ENCODE results near the gene MTERF2. TPM values are rescaled to one million over a fixed set of nuclear protein-coding genes. Genes with fewer than 3 reads are reported as not detected.

The MTERF2 gene
- total and polyA plus RNA-seq, 5 experiments from 2014 or later: 4.4 to 14.3 (median 9.3) TPM

GRCh38 chr12:106984588-106985137 is 2.3 kb downstream of the MTERF2 start:
- H3K4me1 Mint-ChIP-seq: peaks cover 37 to 52% (median 48%) of the 10 kb centered on the region in 4 donors
- POLR2A ChIA-PET: interaction anchor here (0.9 to 2.7 kb wide), 3 partner anchors 8 to 29 kb away, joined by 4 to 13 read pairs (median 6); partner anchors contain the start of gene TMEM263
- H3K4me3 Mint-ChIP-seq: peak overlapping the region in 5 of 10 donors; percentile 5 to 53 (median 23)
- no peaks in the 10 kb centered on the region for H3K27me3 Mint-ChIP-seq
- peak overlapping the region in 7 of 10 donors; percentile 0 to 81 (median 29) for H3K27ac Mint-ChIP-seq
- peaks cover 5 to 8% (median 5%) of the 10 kb centered on the region in 3 donors for H3K36me3 Mint-ChIP-seq
- DNase-seq: no peak
- H3K9me3 Mint-ChIP-seq: peaks cover 0 to 11% (median 0%) of the 10 kb centered on the region in 9 donors
- ATAC-seq: no peak

- Mint-ChIP-seq H3K4me3 (no peak overlapping the region), H3K27me3 (no peaks in the 10 kb centered on the region), H3K9me3 (peaks cover 0 to 11% (median 0%) of the 10 kb centered on the region in 9 donors), H3K36me3 (peaks cover 5 to 20% (median 5%) of the 10 kb centered on the region in 3 donors), H3K4me1 (peaks cover 35 to 43% (median 41%) of the 10 kb centered on the region in 4 donors), H3K27ac (peak overlapping the region in 4 of 10 donors; percentile 36 to 75 (median 60))
- no peak for ATAC-seq
- POLR2A ChIA-PET: interaction anchor here (2.7 kb wide), 1 partner anchor 26 kb away, joined by 13 read pairs; the partner anchor contains the start of gene TMEM263
- no peak for DNase-seq
Observed at GRCh38 chr12:106982229-106982628, 4.7 kb downstream of the MTERF2 start.

- no peak for ATAC-seq
- H3K4me3 Mint-ChIP-seq: no peak overlapping the region
- H3K9me3 Mint-ChIP-seq: peaks cover 0 to 11% (median 0%) of the 10 kb centered on the region in 9 donors
- H3K36me3 Mint-ChIP-seq: peaks cover 5 to 20% (median 5%) of the 10 kb centered on the region in 3 donors
- H3K27ac Mint-ChIP-seq: peak overlapping the region in 4 of 10 donors; percentile 36 to 75 (median 60)
- no peak for DNase-seq
- peaks cover 35 to 41% (median 38%) of the 10 kb centered on the region in 4 donors for H3K4me1 Mint-ChIP-seq
- no peaks in the 10 kb centered on the region for H3K27me3 Mint-ChIP-seq
- POLR2A ChIA-PET: interaction anchor here (2.7 kb wide), 1 partner anchor 26 kb away, joined by 13 read pairs; the partner anchor contains the start of gene TMEM263
Observed at GRCh38 chr12:106981788-106982187, 5.2 kb downstream of the MTERF2 start.

- Mint-ChIP-seq H3K9me3 (peaks cover 0 to 11% (median 0%) of the 10 kb centered on the region in 9 donors), H3K27ac (peak overlapping the region in 3 of 10 donors; percentile 31 to 62 (median 51)), H3K27me3 (no peaks in the 10 kb centered on the region), H3K4me1 (peaks cover 30 to 35% (median 32%) of the 10 kb centered on the region in 4 donors), H3K4me3 (no peak overlapping the region), H3K36me3 (peaks cover 5 to 22% (median 5%) of the 10 kb centered on the region in 3 donors)
- POLR2A ChIA-PET: no interaction called here
- DNase-seq (no peak), ATAC-seq (no peak)
Observed at GRCh38 chr12:106980944-106981343, 6.0 kb downstream of the MTERF2 start.

- Mint-ChIP-seq H3K4me1 (peaks cover 10 to 23% (median 18%) of the 10 kb centered on the region in 4 donors), H3K36me3 (peaks cover 0 to 34% (median 0%) of the 10 kb centered on the region in 3 donors)
Observed at GRCh38 chr12:106978035-106978800, 8.7 kb downstream of the MTERF2 start.

DNA sequence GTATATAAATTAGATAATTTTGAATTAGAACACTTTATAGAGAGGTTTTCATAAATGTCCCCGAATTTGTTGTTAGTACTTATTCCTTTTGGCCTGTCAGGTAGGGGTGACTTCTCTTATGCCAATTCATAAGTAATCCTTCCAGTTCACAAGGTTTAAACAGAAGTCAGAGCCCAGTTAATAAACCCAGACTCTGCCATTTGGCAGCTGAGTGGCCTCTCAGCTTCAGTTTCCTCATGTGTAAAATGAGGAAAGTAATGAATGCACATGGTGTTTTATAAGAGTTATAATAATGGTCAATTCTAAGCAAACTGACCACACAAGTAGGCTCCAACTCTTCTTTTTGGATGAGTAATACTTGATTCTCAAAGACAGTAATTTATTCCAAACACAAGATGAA is 10.3 kb downstream of the MTERF2 start:
- ATAC-seq: no peak
- Mint-ChIP-seq H3K36me3 (peaks cover 0 to 42% (median 4%) of the 10 kb centered on the region in 3 donors), H3K27ac (peak overlapping the region in 2 of 10 donors; percentile 20 to 33), H3K27me3 (no peaks in the 10 kb centered on the region), H3K4me1 (peaks cover 7 to 21% (median 17%) of the 10 kb centered on the region in 4 donors), H3K9me3 (no peaks in the 10 kb centered on the region), H3K4me3 (no peak overlapping the region)
- POLR2A ChIA-PET: interaction anchor here (0.6 to 1.8 kb wide), 2 partner anchors 9 to 17 kb away, joined by 3 to 6 read pairs; no protein-coding TSS in a partner anchor
- DNase-seq: no peak

More at GRCh38 chr12:106978035-106978800, 8.7 kb downstream of the MTERF2 start:
- ATAC-seq (no peak), DNase-seq (no peak)
- Mint-ChIP-seq H3K27ac (peak overlapping the region in 5 of 10 donors; percentile 36 to 67 (median 56)), H3K9me3 (no peaks in the 10 kb centered on the region), H3K4me3 (no peak overlapping the region), H3K27me3 (no peaks in the 10 kb centered on the region)
- POLR2A ChIA-PET: no interaction called here

DNA sequence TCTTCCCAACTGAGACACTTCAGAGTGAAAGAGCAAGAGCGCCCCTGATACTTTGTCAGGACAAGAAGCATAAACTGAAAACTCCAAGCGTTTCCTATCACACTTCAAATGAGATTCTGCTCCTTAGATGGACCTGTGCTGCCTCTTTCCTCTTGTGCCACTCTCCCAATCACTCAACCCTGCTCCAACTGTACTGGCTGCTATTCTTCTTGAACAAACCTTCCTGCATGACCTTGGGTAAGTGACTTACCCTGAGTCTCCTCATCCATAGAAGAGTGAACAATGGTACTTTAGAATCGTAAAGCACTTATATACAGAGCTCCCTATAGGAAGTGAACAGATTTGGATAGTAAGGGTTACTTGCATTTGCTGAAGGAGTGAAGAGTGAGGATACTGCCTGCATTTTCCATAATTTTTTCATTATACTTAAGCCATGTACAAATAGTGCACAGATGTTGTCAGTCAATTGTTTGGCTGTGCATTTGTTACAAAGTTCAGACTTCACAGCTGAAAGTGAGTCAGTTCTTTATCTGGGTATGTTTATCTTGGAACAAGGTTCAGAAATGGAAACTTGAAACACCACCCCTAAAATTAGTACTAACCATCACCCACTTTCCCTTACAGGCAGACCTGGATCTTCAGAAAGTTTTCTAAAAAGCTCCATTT is 10.8 kb downstream of the MTERF2 start:
- Mint-ChIP-seq H3K27me3 (no peaks in the 10 kb centered on the region), H3K36me3 (peaks cover 0 to 48% (median 9%) of the 10 kb centered on the region in 3 donors), H3K27ac (peak overlapping the region in 7 of 10 donors; percentile 17 to 61 (median 40)), H3K9me3 (no peaks in the 10 kb centered on the region), H3K4me3 (no peak overlapping the region), H3K4me1 (peaks cover 10 to 25% (median 19%) of the 10 kb centered on the region in 4 donors)
- ATAC-seq: no peak
- no peak for DNase-seq
- POLR2A ChIA-PET: interaction anchor here (1.8 kb wide), 1 partner anchor 9 kb away, joined by 6 read pairs; no protein-coding TSS in a partner anchor

DNA sequence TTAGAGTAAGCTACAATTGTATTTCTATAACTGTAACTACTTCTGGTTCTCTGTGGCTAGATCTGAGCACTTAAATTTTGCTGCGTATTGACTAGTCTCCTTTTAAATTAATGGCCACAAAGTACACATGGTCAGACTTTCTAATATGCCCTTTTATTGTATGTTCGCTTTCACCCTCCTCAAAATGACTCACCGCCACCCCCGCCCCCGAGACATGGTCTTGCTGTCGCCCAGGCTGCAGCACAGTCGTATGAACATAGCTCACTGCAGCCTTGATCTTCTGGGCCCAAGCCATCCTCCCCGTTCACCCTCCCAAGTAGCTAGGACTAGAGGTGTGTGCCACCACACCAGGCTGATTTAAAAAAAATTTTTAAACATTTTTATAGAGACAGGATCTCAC is 11.8 kb downstream of the MTERF2 start:
- POLR2A ChIA-PET: no interaction called here
- DNase-seq (no peak), ATAC-seq (no peak)
- peaks cover 14 to 25% (median 20%) of the 10 kb centered on the region in 4 donors for H3K4me1 Mint-ChIP-seq
- no peaks in the 10 kb centered on the region for H3K27me3 Mint-ChIP-seq
- H3K36me3 Mint-ChIP-seq: peaks cover 0 to 54% (median 12%) of the 10 kb centered on the region in 3 donors
- H3K4me3 Mint-ChIP-seq: no peak overlapping the region
- peak overlapping the region in 5 of 10 donors; percentile 20 to 63 (median 21) for H3K27ac Mint-ChIP-seq
- no peaks in the 10 kb centered on the region for H3K9me3 Mint-ChIP-seq

DNA sequence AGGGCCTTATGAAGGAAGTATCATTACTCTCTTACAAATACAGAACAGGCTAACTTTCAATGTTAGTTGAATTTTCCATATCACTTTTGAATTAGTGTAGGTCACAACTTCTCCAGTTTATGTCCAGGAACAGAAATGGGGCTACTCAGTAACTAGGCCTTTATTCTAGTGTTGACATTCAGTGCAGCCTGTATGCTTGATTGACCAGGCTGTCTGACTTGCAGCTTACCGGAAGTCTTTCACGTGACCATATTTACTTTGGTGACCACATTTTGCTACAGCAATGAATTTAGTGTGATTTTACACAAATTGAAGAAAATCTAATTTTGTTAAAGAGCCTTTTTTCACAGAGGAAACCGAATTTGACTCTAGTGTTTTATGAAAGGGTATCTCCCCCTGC is 12.4 kb downstream of the MTERF2 start:
- POLR2A ChIA-PET: no interaction called here
- no peak for DNase-seq
- Mint-ChIP-seq H3K27me3 (no peaks in the 10 kb centered on the region), H3K27ac (peak overlapping the region in 7 of 10 donors; percentile 12 to 63 (median 25)), H3K9me3 (no peaks in the 10 kb centered on the region), H3K4me3 (no peak overlapping the region), H3K4me1 (peaks cover 14 to 25% (median 20%) of the 10 kb centered on the region in 4 donors), H3K36me3 (peaks cover 0 to 58% (median 12%) of the 10 kb centered on the region in 3 donors)
- no peak for ATAC-seq

DNA sequence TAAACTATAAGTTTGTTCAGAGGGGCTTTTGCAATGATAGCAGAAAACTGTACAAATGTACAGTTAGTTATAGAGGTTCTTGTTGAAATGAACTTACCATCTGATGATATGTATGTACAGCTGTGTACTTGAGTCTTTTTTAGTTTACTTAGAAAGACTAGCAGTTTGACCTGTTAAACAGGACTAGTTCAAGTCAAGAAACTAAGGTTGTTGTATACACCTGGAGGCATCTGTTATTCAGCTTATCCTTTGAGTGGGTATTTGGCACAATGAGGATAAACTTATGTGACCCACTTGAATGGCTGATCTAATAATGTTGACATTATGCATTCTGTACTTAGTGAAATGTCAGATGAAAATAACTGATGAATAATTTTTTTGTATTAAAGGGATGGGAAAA is 13.4 kb downstream of the MTERF2 start:
- no peaks in the 10 kb centered on the region for H3K9me3 Mint-ChIP-seq
- ATAC-seq (no peak), DNase-seq (no peak)
- no peaks in the 10 kb centered on the region for H3K27me3 Mint-ChIP-seq
- POLR2A ChIA-PET: no interaction called here
- no peak overlapping the region for H3K4me3 Mint-ChIP-seq
- H3K36me3 Mint-ChIP-seq: peaks cover 0 to 61% (median 15%) of the 10 kb centered on the region in 3 donors
- peaks cover 14 to 25% (median 19%) of the 10 kb centered on the region in 4 donors for H3K4me1 Mint-ChIP-seq
- H3K27ac Mint-ChIP-seq: peak overlapping the region in 5 of 10 donors; percentile 24 to 53 (median 39)

DNA sequence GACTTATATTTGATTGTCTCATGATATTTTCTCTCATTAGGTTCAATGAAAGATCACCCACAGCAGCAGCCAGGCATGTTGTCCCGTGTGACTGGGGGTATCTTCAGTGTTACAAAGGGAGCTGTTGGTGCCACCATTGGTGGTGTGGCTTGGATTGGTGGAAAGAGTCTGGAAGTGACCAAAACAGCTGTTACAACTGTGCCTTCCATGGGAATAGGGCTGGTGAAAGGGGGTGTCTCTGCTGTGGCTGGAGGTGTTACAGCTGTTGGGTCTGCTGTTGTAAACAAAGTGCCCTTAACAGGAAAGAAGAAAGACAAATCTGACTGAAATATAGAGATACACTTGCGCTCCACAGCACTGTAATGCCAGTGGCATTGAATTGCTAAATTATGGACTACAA is 15.9 kb downstream of the MTERF2 start:
- H3K4me1 Mint-ChIP-seq: peaks cover 16 to 30% (median 21%) of the 10 kb centered on the region in 4 donors
- no peaks in the 10 kb centered on the region for H3K27me3 Mint-ChIP-seq
- H3K27ac Mint-ChIP-seq: peak overlapping the region in 7 of 10 donors; percentile 5 to 89 (median 36)
- DNase-seq: no peak
- peak overlapping the region in 1 of 10 donors; percentile 12 for H3K4me3 Mint-ChIP-seq
- H3K9me3 Mint-ChIP-seq: no peaks in the 10 kb centered on the region
- ATAC-seq: no peak
- peaks cover 0 to 74% (median 22%) of the 10 kb centered on the region in 3 donors for H3K36me3 Mint-ChIP-seq
- POLR2A ChIA-PET: no interaction called here

- H3K27ac Mint-ChIP-seq: peak overlapping the region in 3 of 10 donors; percentile 12 to 71 (median 16)
- H3K9me3 Mint-ChIP-seq: no peaks in the 10 kb centered on the region
- DNase-seq (no peak), ATAC-seq (no peak)
- H3K36me3 Mint-ChIP-seq: peaks cover 6 to 72% (median 15%) of the 10 kb centered on the region in 3 donors
- H3K4me1 Mint-ChIP-seq: peaks cover 26 to 48% (median 46%) of the 10 kb centered on the region in 4 donors
- H3K27me3 Mint-ChIP-seq: no peaks in the 10 kb centered on the region
- POLR2A ChIA-PET: interaction anchor here (1.0 kb wide), 1 partner anchor 10 kb away, joined by 4 read pairs; no protein-coding TSS in a partner anchor
- no peak overlapping the region for H3K4me3 Mint-ChIP-seq
Observed at GRCh38 chr12:106964526-106964925, 22.4 kb downstream of the MTERF2 start.
